ENCODE measurements around the gene PLA2G2F.

DNA sequence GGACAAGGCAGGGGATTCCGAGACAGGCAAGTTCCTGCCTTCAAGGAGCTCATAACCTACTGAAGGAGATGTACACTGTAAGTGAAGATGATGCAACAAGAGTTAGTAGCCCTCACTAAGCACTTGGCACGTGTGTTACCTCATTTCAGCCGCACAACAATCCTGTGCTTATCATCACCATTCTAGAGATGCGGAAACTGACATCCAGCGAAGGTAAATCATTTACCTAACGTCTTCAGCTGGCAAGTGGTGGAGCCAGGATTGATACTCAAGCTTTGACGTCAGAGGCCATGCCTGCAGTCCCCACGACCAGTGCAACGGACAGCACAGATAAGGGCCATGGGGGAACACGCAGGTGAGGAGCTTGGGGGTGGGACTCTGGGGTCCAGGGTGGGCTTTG is 43.9 kb downstream of the PLA2G2F start:
- TF ChIP-seq, protein P1, sequence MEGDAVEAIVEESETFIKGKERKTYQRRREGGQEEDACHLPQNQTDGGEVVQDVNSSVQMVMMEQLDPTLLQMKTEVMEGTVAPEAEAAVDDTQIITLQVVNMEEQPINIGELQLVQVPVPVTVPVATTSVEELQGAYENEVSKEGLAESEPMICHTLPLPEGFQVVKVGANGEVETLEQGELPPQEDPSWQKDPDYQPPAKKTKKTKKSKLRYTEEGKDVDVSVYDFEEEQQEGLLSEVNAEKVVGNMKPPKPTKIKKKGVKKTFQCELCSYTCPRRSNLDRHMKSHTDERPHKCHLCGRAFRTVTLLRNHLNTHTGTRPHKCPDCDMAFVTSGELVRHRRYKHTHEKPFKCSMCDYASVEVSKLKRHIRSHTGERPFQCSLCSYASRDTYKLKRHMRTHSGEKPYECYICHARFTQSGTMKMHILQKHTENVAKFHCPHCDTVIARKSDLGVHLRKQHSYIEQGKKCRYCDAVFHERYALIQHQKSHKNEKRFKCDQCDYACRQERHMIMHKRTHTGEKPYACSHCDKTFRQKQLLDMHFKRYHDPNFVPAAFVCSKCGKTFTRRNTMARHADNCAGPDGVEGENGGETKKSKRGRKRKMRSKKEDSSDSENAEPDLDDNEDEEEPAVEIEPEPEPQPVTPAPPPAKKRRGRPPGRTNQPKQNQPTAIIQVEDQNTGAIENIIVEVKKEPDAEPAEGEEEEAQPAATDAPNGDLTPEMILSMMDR (IDR thresholded peaks at IDR 0.05; ENCODE audit: extremely low read depth in 1 of 2, insufficient read depth in 1 of 2, low read depth in 1 of 2, low read length in 2 of 2): no peak
- no peak for TF ChIP-seq POLR2A (IDR thresholded peaks at IDR 0.05; ENCODE audit: low read depth, low read length)

Data from endothelial cell of umbilical vein (primary cell).